HCT116 (cell line): ENCODE measurements around the gene TCAP. TPM values are rescaled to one million over a fixed set of nuclear protein-coding genes. Genes with fewer than 3 reads are reported as not detected.

Source experiments
- ATAC-seq: fragments of 200-7000 bp; cut with Tn5 transposase; 2 replicates; pipeline ENCODE4 v1.9.1; 2020; ENCODE audit warnings: mild to moderate bottlenecking, moderate library complexity
- BruUV-seq: library from RNA; stranded (reverse); fragments of 400-500 nt; replicated peaks from 2 replicates; lab custom pipeline; 2021; lab: Mats Ljungman, UMichigan
- CTCF ChIA-PET: fragments of 300-600 bp; sonication (Branson Sonifier 250); formaldehyde crosslinking; loops from one replicate; lab custom pipeline; 2021; ENCODE audit warnings: antibody characterized with exemption; lab: Charles Lee
- POLR2A ChIA-PET: fragments of 300-600, 350-600 bp; sonication (Branson Sonifier 250); formaldehyde crosslinking; loops from one replicate; lab custom pipeline; 2021; ENCODE audit warnings: antibody characterized with exemption; lab: Charles Lee
- RAD21 ChIA-PET, 2 experiments: fragments of 300-600 bp; sonication (Branson Sonifier 250); formaldehyde crosslinking; loops; one replicate each; lab custom pipeline; 2023; ENCODE audit warnings: low total read pairs in 2 of 2; ENCODE audit not compliant: uncharacterized antibody in 2 of 2, unreplicated experiment in 2 of 2, low non-redundant PET in 1 of 2; lab: Charles Lee
- DNase-seq: peaks from one replicate; pipeline ENCODE4 v3.0.0-alpha.2; 2010; ENCODE audit warnings: low read depth, low spot score
- H2AFZ ChIP-seq: fragments of 200-600 bp; shearing (Covaris generic), sonication (generic); 2 replicates; pipeline ENCODE4 v1.6.1; 2017; ENCODE audit warnings: low read depth, mixed run types, mixed read lengths, antibody characterized with exemption, low read length; ENCODE audit not compliant: poor library complexity, severe bottlenecking
- H3K27ac ChIP-seq: 2 replicates; pipeline ENCODE4 v1.5.1; 2012; ENCODE audit warnings: low read depth, low read length
- H3K27me3 ChIP-seq: fragments of 200-600 bp; sonication (generic); 2 replicates; pipeline ENCODE4 v1.6.1; 2016; ENCODE audit warnings: mixed run types, low read length, mixed read lengths; ENCODE audit not compliant: insufficient read depth
- H3K36me3 ChIP-seq, 2 experiments: fragments of 200-500 bp in 1 of 2; fragments of 200-600 bp in 1 of 2; sonication (Bioruptor generic) in 1 of 2; sonication (generic) in 1 of 2; 2 replicates each; pipeline versions ENCODE4 v1.5.1 to v1.6.1; 2014 to 2016; ENCODE audit warnings: low read length in 2 of 2, inconsistent platforms in 1 of 2, mixed read lengths in 1 of 2, mixed run types in 1 of 2; ENCODE audit not compliant: insufficient read depth in 2 of 2, control insufficient read depth in 1 of 2
- H3K4me1 ChIP-seq, 2 experiments: fragments of 200-600 bp in 1 of 2; sonication (generic) in 1 of 2; 2 replicates each; pipeline versions ENCODE4 v1.5.1 to v1.6.1; 2012 to 2017; ENCODE audit warnings: low read length in 2 of 2, inconsistent platforms in 1 of 2, mild to moderate bottlenecking in 1 of 2, mixed read lengths in 1 of 2, mixed run types in 1 of 2, moderate library complexity in 1 of 2; ENCODE audit not compliant: insufficient read depth in 2 of 2, control insufficient read depth in 1 of 2
- H3K4me2 ChIP-seq: fragments of 200-600 bp; sonication (generic); 2 replicates; pipeline ENCODE4 v1.6.1; 2017; ENCODE audit warnings: mixed run types, low read length, mixed read lengths
- H3K4me3 ChIP-seq, 2 experiments: fragments of 200-600 bp in 1 of 2; sonication (generic) in 1 of 2; replicated peaks in 1 of 2; 2 replicates each; pipeline ENCODE4 v1.5.1; 2011 to 2016; ENCODE audit warnings: low read length in 2 of 2, control low read depth in 1 of 2, low read depth in 1 of 2, mild to moderate bottlenecking in 1 of 2, mixed read lengths in 1 of 2, mixed run types in 1 of 2
- H3K79me2 ChIP-seq: fragments of 200-600 bp; sonication (generic); 2 replicates; pipeline ENCODE4 v1.6.1; 2017; ENCODE audit warnings: mild to moderate bottlenecking, mixed run types, low read length, moderate library complexity, mixed read lengths; ENCODE audit not compliant: insufficient read depth
- H3K9ac ChIP-seq: fragments of 200-600 bp; sonication (generic); 2 replicates; pipeline ENCODE4 v1.6.1; 2016; ENCODE audit warnings: low read length, mixed read lengths
- H3K9me2 ChIP-seq: fragments of 200-600 bp; sonication (generic), shearing (Covaris generic); 2 replicates; pipeline ENCODE4 v1.6.1; 2017; ENCODE audit warnings: mixed run types, mild to moderate bottlenecking, moderate library complexity; ENCODE audit not compliant: insufficient read depth
- H3K9me3 ChIP-seq, 2 experiments: fragments of 200-500 bp in 1 of 2; fragments of 200-600 bp in 1 of 2; sonication (Bioruptor generic) in 1 of 2; sonication (generic) in 1 of 2; 2 replicates each; pipeline ENCODE4 v1.6.1; 2014 to 2017; ENCODE audit warnings: low read length in 2 of 2, mixed read lengths in 2 of 2, inconsistent platforms in 1 of 2, low read depth in 1 of 2, mild to moderate bottlenecking in 1 of 2, mixed run types in 1 of 2, moderate library complexity in 1 of 2; ENCODE audit not compliant: control insufficient read depth in 1 of 2, insufficient read depth in 1 of 2
- H4K20me1 ChIP-seq: fragments of 200-600 bp; sonication (generic), shearing (Covaris generic); 2 replicates; pipeline ENCODE4 v1.6.1; 2017; ENCODE audit warnings: mixed run types, mild to moderate bottlenecking, moderate library complexity; ENCODE audit not compliant: insufficient read depth
- CEBPB ChIP-seq: IDR thresholded peaks from 2 replicates; pipeline ENCODE4 v1.6.1; 2012; ENCODE audit warnings: low read depth
- ELF1 ChIP-seq: IDR thresholded peaks from 2 replicates; pipeline ENCODE4 v1.6.1; 2012; ENCODE audit warnings: low read depth, borderline replicate concordance
- FOSL1 ChIP-seq: IDR thresholded peaks from 2 replicates; pipeline ENCODE4 v1.6.1; 2012; ENCODE audit warnings: low read depth
- SRF ChIP-seq: IDR thresholded peaks from 2 replicates; pipeline ENCODE4 v1.6.1; 2012; ENCODE audit warnings: low read depth
- intact Hi-C: fragments of 100-400 bp; cut with micrococcal nuclease; formaldehyde crosslinking; loops from 2 replicates; pipeline ENCODE4 v1.10.0; 2022
- total RNA-seq: library from RNA; stranded (reverse); gene quantifications from one replicate; pipeline ENCODE4 v1.2.1, GENCODE V29; 2021; ENCODE audit not compliant: unreplicated experiment
- TF ChIP-seq, protein P1 (sequence below), 3 experiments: fragments of 200-600 bp in 1 of 3; sonication (generic) in 1 of 3; IDR thresholded peaks in 2 of 3; conservative IDR thresholded peaks in 1 of 3; 2 replicates each; pipeline ENCODE4 v1.5.1; 2012 to 2017; ENCODE audit warnings: low read depth in 2 of 3, low read length in 2 of 3, antibody characterized with exemption in 1 of 3, borderline replicate concordance in 1 of 3, control low read depth in 1 of 3, mild to moderate bottlenecking in 1 of 3, mixed read lengths in 1 of 3, mixed run types in 1 of 3, moderate library complexity in 1 of 3; ENCODE audit not compliant: insufficient read depth in 1 of 3
- TF ChIP-seq, protein P2 (sequence below): IDR thresholded peaks from 2 replicates; pipeline ENCODE4 v1.6.1; 2012

The TCAP gene
- total RNA-seq, 1 experiment from 2014 or later, result 1.5 TPM

GRCh38 chr17:39670746-39671145 lies 5.6 kb downstream of the TCAP start:
- Histone ChIP-seq H4K20me1 (no peaks in the 10 kb centered on the region), H3K9ac (no peak overlapping the region), H3K27ac (no peak overlapping the region), H3K4me3 (no peak overlapping the region), H3K9me3 (no peaks in the 10 kb centered on the region), H3K27me3 (no peaks in the 10 kb centered on the region), H3K4me1 (peaks cover 15 to 21% of the 10 kb centered on the region in 2 experiments; a peak in 3 of 4 replicates), H3K4me2 (no peak overlapping the region), H3K79me2 (no peaks in the 10 kb centered on the region), H3K36me3 (no peaks in the 10 kb centered on the region), H3K9me2 (no peaks in the 10 kb centered on the region), H2AFZ (no peak overlapping the region)
- DNase-seq (no peak), ATAC-seq (no peak)
- TF ChIP-seq FOSL1 (no peak), ELF1 (no peak), CEBPB (no peak), SRF (no peak)
- TF ChIP-seq, protein P1, sequence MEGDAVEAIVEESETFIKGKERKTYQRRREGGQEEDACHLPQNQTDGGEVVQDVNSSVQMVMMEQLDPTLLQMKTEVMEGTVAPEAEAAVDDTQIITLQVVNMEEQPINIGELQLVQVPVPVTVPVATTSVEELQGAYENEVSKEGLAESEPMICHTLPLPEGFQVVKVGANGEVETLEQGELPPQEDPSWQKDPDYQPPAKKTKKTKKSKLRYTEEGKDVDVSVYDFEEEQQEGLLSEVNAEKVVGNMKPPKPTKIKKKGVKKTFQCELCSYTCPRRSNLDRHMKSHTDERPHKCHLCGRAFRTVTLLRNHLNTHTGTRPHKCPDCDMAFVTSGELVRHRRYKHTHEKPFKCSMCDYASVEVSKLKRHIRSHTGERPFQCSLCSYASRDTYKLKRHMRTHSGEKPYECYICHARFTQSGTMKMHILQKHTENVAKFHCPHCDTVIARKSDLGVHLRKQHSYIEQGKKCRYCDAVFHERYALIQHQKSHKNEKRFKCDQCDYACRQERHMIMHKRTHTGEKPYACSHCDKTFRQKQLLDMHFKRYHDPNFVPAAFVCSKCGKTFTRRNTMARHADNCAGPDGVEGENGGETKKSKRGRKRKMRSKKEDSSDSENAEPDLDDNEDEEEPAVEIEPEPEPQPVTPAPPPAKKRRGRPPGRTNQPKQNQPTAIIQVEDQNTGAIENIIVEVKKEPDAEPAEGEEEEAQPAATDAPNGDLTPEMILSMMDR (IDR thresholded peaks at IDR 0.05 in 2 of 3, conservative IDR thresholded peaks at IDR 0.05 in 1 of 3; ENCODE audit: borderline replicate concordance in 1 of 3, insufficient read depth in 1 of 3, low read depth in 2 of 3, low read length in 2 of 3), result no peak
- TF ChIP-seq, protein P2, sequence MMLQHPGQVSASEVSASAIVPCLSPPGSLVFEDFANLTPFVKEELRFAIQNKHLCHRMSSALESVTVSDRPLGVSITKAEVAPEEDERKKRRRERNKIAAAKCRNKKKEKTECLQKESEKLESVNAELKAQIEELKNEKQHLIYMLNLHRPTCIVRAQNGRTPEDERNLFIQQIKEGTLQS, result no peak
- ChIA-PET RAD21 (interaction anchor here (1.4 to 3.6 kb wide), 2 partner anchors 48 to 49 kb away, joined by 6 to 15 read pairs; no protein-coding TSS in a partner anchor), POLR2A (interaction anchor here (1.6 kb wide), 1 partner anchor 49 kb away, joined by 3 read pairs; no protein-coding TSS in a partner anchor), CTCF (interaction anchor here (0.8 to 3.9 kb wide), 8 partner anchors 9 to 123 kb away, joined by 3 to 51 read pairs (median 8); partner anchors contain the start of gene PGAP3)
- BruUV-seq, result no TSS peak
- intact Hi-C loops, result loop anchor here (5.0 kb wide), 2 partner anchors 82 to 123 kb away; no protein-coding TSS in a partner anchor
